GM13976 (cell line): ENCODE results near the gene APOB.

Source experiments
- DNase-seq: peaks from one replicate; pipeline ENCODE4 v3.0.0; 2012; ENCODE audit warnings: low spot score
- CTCF ChIP-seq: IDR thresholded peaks from 2 replicates; pipeline ENCODE4 v1.5.1; 2012; ENCODE audit warnings: borderline replicate concordance, mild to moderate bottlenecking; ENCODE audit not compliant: insufficient read depth; ENCODE audit errors: extremely low read depth, missing control alignments, control extremely low read depth
- in situ Hi-C: fragments of 300-500 bp; cut with MboI; formaldehyde crosslinking; loops from one replicate; pipeline ENCODE4 v1.12.0; 2022; ENCODE audit warnings: low sequenced_read_pairs, mixed read lengths, inconsistent platforms; ENCODE audit not compliant: unreplicated experiment

Gene APOB

DNA sequence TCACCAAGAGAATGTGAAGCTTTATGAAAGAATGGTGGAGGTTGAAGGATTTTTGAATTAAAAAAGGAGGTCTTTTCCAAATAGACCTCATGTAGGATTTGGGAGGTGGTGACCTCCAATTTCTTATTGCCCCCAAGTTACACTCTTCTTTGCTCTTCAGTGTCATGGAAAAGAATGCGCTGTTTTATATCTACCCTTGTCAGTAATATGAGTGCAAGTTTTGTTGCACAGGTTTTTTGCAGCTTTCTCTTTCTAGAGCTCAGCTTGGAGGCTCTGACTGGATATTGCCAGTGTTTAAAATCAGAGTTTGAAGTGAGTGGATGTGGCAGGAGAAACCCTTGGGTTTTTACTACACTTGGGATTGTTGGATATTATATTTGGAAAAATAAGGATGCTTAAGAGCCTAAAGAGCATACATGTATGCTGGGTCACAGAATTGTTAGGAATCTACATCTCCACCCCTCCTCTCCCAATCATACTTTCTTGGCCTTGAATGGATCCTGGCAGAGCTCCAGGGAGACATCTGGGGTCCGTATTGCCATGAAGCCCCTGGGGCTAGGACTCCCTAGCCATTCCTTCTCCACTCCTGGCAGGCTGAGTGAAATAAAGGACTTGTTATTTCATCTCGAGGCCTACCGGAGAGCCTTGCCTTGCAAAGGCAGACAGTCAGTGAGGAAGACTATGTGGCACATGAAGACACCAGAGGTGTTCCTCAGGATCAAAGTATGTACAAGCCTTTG lies 43.8 kb downstream of the APOB start:
- in situ Hi-C loops: no loop called here
- no peak for DNase-seq
- TF ChIP-seq CTCF: no peak

- in situ Hi-C loops: no loop called here
- no peak for DNase-seq
- TF ChIP-seq CTCF: no peak
Measured at GRCh38 chr2:20998972-20999905, 44.6 kb downstream of the APOB start.

DNA sequence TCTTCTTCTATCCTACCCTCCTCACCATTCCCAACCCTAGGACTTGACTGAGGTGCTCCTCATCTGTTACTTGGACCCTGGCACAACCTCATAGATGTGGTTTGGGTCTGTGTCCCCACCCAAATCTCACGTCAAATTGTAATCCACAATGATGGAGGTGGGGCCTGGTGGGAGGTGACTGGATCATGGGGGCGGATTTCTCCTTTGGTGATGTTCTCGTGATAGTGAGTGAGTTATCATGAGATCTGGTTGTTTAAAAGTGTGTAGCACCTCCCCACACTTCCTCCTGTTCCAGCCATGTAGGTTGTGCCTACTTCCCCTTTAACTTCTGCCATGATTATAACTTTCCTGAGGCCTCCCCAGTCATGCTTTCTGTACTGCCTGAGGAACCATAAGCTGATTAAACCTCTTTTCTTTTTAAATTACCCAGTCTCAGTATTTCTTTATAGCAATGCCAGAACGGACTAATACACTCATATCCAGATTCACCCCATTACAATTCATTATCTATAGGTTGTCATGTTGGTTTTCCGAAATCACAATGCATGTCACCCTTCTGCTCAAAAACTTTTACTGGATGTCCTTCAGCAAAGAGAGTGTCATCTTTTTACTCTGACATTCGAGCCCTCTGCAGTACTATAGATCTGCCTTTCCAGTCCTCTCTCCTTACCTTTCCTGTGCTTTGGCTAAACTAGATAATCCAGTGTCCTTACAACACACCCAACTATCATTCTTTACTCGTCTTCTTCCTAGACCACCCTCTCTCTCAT lies 45.7 kb downstream of the APOB start:
- no peak for DNase-seq
- in situ Hi-C loops: no loop called here
- no peak for TF ChIP-seq CTCF

DNA sequence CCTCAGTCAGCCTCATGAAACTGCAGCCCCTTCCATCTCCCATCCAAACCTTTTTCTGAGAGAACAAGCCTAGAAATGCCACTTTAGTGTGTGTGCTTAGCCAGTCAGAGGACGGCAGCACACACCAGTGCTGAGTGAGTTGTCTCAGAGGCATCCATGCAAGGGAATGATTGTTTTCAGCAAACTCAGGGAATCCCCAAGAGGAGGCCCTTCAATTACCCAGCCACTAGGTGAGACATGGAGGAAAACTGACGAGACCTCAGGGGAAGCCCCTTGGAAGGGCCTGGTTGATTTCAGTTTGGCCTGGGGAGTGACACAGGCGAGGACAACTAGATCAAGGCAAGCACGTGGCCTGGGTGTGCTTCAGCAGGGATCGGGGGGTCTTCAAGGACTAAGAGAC lies 49.7 kb downstream of the APOB start:
- no peak for DNase-seq
- in situ Hi-C loops: no loop called here

DNA sequence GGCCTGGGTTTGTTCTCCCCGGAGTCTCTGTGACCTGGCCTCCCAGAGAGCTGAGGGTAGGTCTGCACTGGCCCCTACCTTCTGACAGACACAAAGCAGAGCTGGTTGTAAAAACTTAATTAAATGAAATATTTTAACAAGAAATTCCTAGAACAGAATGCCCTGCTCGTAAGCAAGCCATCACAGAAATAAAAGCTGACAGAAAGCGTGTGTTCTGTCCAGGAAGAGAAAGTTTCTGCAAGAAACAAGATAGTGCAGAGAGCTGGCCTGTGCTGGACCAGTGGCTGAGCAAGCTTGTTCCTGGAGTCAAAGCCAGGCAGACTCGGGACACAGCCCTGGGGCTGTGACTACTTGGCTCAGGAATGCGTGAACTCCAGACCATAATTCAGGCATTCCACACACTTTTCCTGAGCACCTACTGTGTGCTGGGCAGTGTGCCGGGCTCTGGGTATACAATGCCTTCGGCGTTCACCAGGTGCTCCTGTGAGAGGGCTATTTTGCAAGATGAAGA lies 51.6 kb downstream of the APOB start:
- in situ Hi-C loops: no loop called here
- DNase-seq: no peak
- TF ChIP-seq CTCF: no peak

More for the DNA sequence above, 49.7 kb downstream of the APOB start:
- TF ChIP-seq CTCF: no peak
